Coronary artery (tissue), 2 donors: ENCODE results near the gene HBG2.

Experiments
- DNase-seq: peaks from one replicate; pipeline ENCODE4 v3.0.0-alpha.2; 2017; ENCODE audit warnings: low spot score
- H3K27ac ChIP-seq, 2 donors: fragments of 200-600 bp; sonication (generic); one replicate each; pipeline ENCODE4 v1.5.1; 2016 to 2019
- H3K4me3 ChIP-seq: fragments of 200-600 bp; sonication (generic); 2 replicates; pipeline ENCODE4 v1.5.1; 2016; ENCODE audit warnings: mild to moderate bottlenecking, moderate library complexity
- TF ChIP-seq, protein P1 (sequence below): fragments of 200-600 bp; sonication (generic); IDR thresholded peaks from one replicate; pipeline ENCODE4 v1.5.1; 2019; ENCODE audit warnings: antibody characterized with exemption

The HBG2 gene

GRCh38 chr11:5229356-5229755 lies 25.2 kb downstream of the HBG2 start:
- TF ChIP-seq, protein P1, sequence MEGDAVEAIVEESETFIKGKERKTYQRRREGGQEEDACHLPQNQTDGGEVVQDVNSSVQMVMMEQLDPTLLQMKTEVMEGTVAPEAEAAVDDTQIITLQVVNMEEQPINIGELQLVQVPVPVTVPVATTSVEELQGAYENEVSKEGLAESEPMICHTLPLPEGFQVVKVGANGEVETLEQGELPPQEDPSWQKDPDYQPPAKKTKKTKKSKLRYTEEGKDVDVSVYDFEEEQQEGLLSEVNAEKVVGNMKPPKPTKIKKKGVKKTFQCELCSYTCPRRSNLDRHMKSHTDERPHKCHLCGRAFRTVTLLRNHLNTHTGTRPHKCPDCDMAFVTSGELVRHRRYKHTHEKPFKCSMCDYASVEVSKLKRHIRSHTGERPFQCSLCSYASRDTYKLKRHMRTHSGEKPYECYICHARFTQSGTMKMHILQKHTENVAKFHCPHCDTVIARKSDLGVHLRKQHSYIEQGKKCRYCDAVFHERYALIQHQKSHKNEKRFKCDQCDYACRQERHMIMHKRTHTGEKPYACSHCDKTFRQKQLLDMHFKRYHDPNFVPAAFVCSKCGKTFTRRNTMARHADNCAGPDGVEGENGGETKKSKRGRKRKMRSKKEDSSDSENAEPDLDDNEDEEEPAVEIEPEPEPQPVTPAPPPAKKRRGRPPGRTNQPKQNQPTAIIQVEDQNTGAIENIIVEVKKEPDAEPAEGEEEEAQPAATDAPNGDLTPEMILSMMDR = no peak
- no peak overlapping the region for H3K27ac ChIP-seq
- DNase-seq = no peak
- no peak overlapping the region for H3K4me3 ChIP-seq

- Histone ChIP-seq H3K4me3 (no peak overlapping the region), H3K27ac (no peak overlapping the region)
- TF ChIP-seq, protein P1 = no peak
- no peak for DNase-seq
Measured at GRCh38 chr11:5228124-5228523, 26.5 kb downstream of the HBG2 start.

DNA sequence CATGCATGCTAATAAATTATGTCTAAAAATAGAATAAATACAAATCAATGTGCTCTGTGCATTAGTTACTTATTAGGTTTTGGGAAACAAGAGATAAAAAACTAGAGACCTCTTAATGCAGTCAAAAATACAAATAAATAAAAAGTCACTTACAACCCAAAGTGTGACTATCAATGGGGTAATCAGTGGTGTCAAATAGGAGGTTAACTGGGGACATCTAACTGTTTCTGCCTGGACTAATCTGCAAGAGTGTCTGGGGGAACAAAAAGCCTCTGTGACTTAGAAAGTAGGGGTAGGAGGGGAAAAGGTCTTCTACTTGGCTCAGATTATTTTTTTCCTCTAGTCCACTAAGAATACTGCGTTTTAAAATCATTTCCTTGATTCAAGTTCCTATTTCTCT lies 26.9 kb downstream of the HBG2 start:
- no peak for DNase-seq
- TF ChIP-seq, protein P1 = no peak
- Histone ChIP-seq H3K4me3 (no peak overlapping the region), H3K27ac (no peak overlapping the region)

- H3K4me3 ChIP-seq = no peak within 1 kb of the TSS
- TF ChIP-seq, protein P1 = no peak
- DNase-seq = no peak
- H3K27ac ChIP-seq = no peak within 1 kb of the TSS
Measured at GRCh38 chr11:5226732-5227310, 27.8 kb downstream of the HBG2 start, which contains the start of gene HBB. Gene HBB (minus strand): TSS chr11:5227071. CDS start chr11:5227021, 50 bp downstream.

- no peak overlapping the region for H3K27ac ChIP-seq
- no peak for DNase-seq
- TF ChIP-seq, protein P1 = no peak
- no peak overlapping the region for H3K4me3 ChIP-seq
Measured at GRCh38 chr11:5225480-5225871, 29.1 kb downstream of the HBG2 start.

DNA sequence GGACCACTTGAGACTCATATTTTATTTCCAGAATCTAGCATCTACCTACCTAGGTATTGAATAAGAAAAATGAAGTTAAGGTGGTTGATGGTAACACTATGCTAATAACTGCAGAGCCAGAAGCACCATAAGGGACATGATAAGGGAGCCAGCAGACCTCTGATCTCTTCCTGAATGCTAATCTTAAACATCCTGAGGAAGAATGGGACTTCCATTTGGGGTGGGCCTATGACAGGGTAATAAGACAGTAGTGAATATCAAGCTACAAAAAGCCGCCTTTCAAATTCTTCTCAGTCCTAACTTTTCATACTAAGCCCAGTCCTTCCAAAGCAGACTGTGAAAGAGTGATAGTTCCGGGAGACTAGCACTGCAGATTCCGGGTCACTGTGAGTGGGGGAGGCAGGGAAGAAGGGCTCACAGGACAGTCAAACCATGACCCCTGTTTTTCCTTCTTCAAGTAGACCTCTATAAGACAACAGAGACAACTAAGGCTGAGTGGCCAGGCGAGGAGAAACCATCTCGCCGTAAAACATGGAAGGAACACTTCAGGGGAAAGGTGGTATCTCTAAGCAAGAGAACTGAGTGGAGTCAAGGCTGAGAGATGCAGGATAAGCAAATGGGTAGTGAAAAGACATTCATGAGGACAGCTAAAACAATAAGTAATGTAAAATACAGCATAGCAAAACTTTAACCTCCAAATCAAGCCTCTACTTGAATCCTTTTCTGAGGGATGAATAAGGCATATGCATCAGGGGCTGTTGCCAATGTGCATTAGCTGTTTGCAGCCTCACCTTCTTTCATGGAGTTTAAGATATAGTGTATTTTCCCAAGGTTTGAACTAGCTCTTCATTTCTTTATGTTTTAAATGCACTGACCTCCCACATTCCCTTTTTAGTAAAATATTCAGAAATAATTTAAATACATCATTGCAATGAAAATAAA lies 29.8 kb downstream of the HBG2 start:
- TF ChIP-seq, protein P1 = no peak
- no peak overlapping the region for H3K27ac ChIP-seq
- DNase-seq = no peak
- H3K4me3 ChIP-seq = no peak overlapping the region

DNA sequence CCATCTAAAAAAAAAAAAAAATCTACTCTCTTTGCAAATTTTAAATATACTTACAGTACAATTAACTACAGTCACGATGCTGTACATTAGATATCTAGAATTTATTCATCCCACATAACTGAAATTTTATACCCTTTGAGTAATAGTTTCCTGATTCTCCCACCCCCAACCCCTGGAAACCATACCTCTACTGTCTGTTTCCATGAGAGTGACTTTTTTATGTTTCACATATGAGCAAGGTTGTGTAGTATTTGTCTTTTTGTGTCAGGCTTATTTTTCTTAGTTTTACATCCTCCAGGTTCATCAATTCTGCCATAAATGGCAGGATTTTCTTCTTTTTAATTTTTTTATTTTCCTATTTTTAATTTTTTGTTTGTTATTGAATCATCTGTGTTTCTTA lies 30.9 kb downstream of the HBG2 start:
- Histone ChIP-seq H3K27ac (no peak overlapping the region), H3K4me3 (no peak overlapping the region)
- no peak for DNase-seq
- TF ChIP-seq, protein P1 = no peak
